ENCODE measurements around the gene HIRA. TPM values are rescaled to one million over a fixed set of nuclear protein-coding genes. Genes with fewer than 3 reads are reported as not detected.

The HIRA gene
- total and polyA plus RNA-seq, 10 donors = 8.9 to 31.7 (median 24.6) TPM

GRCh38 chr22:19419086-19419463 is 12.5 kb downstream of the HIRA start:
- H3K9me3 ChIP-seq = no peaks in the 10 kb centered on the region
- H3K27me3 ChIP-seq (replicated peaks in 1 of 7) = no peaks in the 10 kb centered on the region
- H3K36me3 ChIP-seq = no peaks in the 10 kb centered on the region
- peak overlapping the region in 1 of 8 donors; percentile 48 for H3K4me3 ChIP-seq
- intact Hi-C loops (cut with DNase I; ENCODE audit: low total_unique reads) = no loop called here
- 40 to 68% (median 53%) methylated on average over 5 of the region's 5 CpGs for WGBS, 5 donors
- TF ChIP-seq CTCF (IDR thresholded peaks at IDR 0.05 in 8 of 11, conservative IDR thresholded peaks at IDR 0.05 in 3 of 11) (no peak), POLR2A (IDR thresholded peaks at IDR 0.05) (no peak), POLR2AphosphoS5 (IDR thresholded peaks at IDR 0.05) (no peak)
- peak overlapping the region in 7 of 8 donors; percentile 63 to 86 (median 81) for H3K27ac ChIP-seq
- peak; percentile 84 for DNase-seq
- peaks cover 6 to 89% (median 42%) of the 10 kb centered on the region in 6 donors for H3K4me1 ChIP-seq

GRCh38 chr22:19412923-19413322 is 18.6 kb downstream of the HIRA start:
- Histone ChIP-seq H3K27ac (no peak overlapping the region), H3K4me1 (peaks cover 0 to 47% (median 14%) of the 10 kb centered on the region in 6 donors), H3K27me3 (replicated peaks in 1 of 7) (no peaks in the 10 kb centered on the region), H3K4me3 (no peak overlapping the region), H3K9me3 (no peaks in the 10 kb centered on the region), H3K36me3 (peaks cover 0 to 41% (median 23%) of the 10 kb centered on the region in 6 donors)
- TF ChIP-seq CTCF (IDR thresholded peaks at IDR 0.05 in 8 of 11, conservative IDR thresholded peaks at IDR 0.05 in 3 of 11) (no peak), POLR2A (IDR thresholded peaks at IDR 0.05) (no peak), POLR2AphosphoS5 (IDR thresholded peaks at IDR 0.05) (no peak)
- whole genome bisulfite sequencing, 5 donors = 70 to 90% (median 77%) methylated on average over 4 of the region's 4 CpGs
- no peak for DNase-seq
- intact Hi-C loops (cut with DNase I; ENCODE audit: low total_unique reads) = no loop called here

- no peak for TF ChIP-seq POLR2A (IDR thresholded peaks at IDR 0.05)
- 81 to 94% (median 89%) methylated on average over 4 of the region's 4 CpGs for whole genome bisulfite sequencing, 5 donors
- Histone ChIP-seq H3K27me3 (replicated peaks in 1 of 7) (no peaks in the 10 kb centered on the region), H3K4me3 (no peak overlapping the region), H3K36me3 (peaks cover 0 to 45% (median 28%) of the 10 kb centered on the region in 6 donors), H3K27ac (no peak overlapping the region), H3K4me1 (peaks cover 0 to 43% (median 14%) of the 10 kb centered on the region in 6 donors), H3K9me3 (no peaks in the 10 kb centered on the region)
- DNase-seq = no peak
- intact Hi-C loops (cut with DNase I; ENCODE audit: low total_unique reads) = no loop called here
Observed at GRCh38 chr22:19412478-19412877, 19.1 kb downstream of the HIRA start.

GRCh38 chr22:19411690-19412045 is 19.9 kb downstream of the HIRA start:
- intact Hi-C loops (cut with DNase I; ENCODE audit: low total_unique reads) = no loop called here
- peaks cover 0 to 35% (median 14%) of the 10 kb centered on the region in 6 donors for H3K4me1 ChIP-seq
- no peak overlapping the region for H3K4me3 ChIP-seq
- H3K36me3 ChIP-seq = peaks cover 0 to 53% (median 35%) of the 10 kb centered on the region in 6 donors
- H3K9me3 ChIP-seq = no peaks in the 10 kb centered on the region
- no peaks in the 10 kb centered on the region for H3K27me3 ChIP-seq (replicated peaks in 1 of 7)
- no peak overlapping the region for H3K27ac ChIP-seq
- TF ChIP-seq POLR2A (IDR thresholded peaks at IDR 0.05) (no peak), POLR2AphosphoS5 (IDR thresholded peaks at IDR 0.05) (no peak), CTCF (IDR thresholded peaks at IDR 0.05 in 8 of 11, conservative IDR thresholded peaks at IDR 0.05 in 3 of 11) (no peak)
- DNase-seq = no peak
- 87 to 100% (median 94%) methylated on average over 1 of the region's 1 CpG for whole genome bisulfite sequencing, 5 donors
